H1 (cell line): ENCODE results near the gene MKRN1. TPM values are rescaled to one million over a fixed set of nuclear protein-coding genes. Genes with fewer than 3 reads are reported as not detected.

ENCODE experiments used
- CBX5 ChIP-seq: fragments of 300-800, 300-1000 bp; sonication (generic); IDR thresholded peaks from 2 replicates; pipeline ENCODE4 v1.7.1; 2016; ENCODE audit warnings: antibody characterized with exemption, low read length, low read depth
- CBX8 ChIP-seq: fragments of 300-800, 300-1000 bp; sonication (generic); IDR thresholded peaks from 2 replicates; pipeline ENCODE4 v1.7.1; 2016; ENCODE audit warnings: low read depth, low read length, borderline replicate concordance
- EGR1 ChIP-seq: IDR thresholded peaks from 2 replicates; pipeline ENCODE4 v1.6.1; 2011; ENCODE audit warnings: low read depth, low read length, borderline replicate concordance
- FOSL1 ChIP-seq: IDR thresholded peaks from 2 replicates; pipeline ENCODE4 v1.6.1; 2011; ENCODE audit warnings: mild to moderate bottlenecking, low read depth, low read length, moderate library complexity; ENCODE audit not compliant: insufficient read depth
- KDM4A ChIP-seq: IDR thresholded peaks from one replicate; pipeline ENCODE4 v1.7.1; 2012; ENCODE audit warnings: low read depth, mild to moderate bottlenecking, moderate library complexity, low read length, inconsistent platforms; ENCODE audit not compliant: severe bottlenecking
- SIRT6 ChIP-seq: IDR thresholded peaks from one replicate; pipeline ENCODE4 v1.7.1; 2012; ENCODE audit warnings: low read length, inconsistent platforms
- polyA plus RNA-seq, 7 experiments: library from polyadenylated mRNA; depleted of rRNA in 3 of 7; stranded (reverse) in 5 of 7; unstranded in 2 of 7; fragments of >200 nt in 5 of 7; fragments of 200-250 nt in 2 of 7; gene quantifications; 1 replicate in 5 of 7; 2 replicates in 1 of 7; 4 replicates in 1 of 7; pipeline versions ENCODE4 v1.2.1 to v1.2.3, GENCODE V29; 2011 to 2013; ENCODE audit warnings: missing spikeins in 2 of 7, mixed read lengths in 2 of 7
- total RNA-seq: library from RNA; stranded (reverse); fragmentation: NEBNext Ultra II Directional; extraction: Animal tissue kit (Norgen Biotek cat#: 25700); gene quantifications from 2 replicates; pipeline ENCODE4 v1.2.1, GENCODE V29; 2021

The MKRN1 gene
- total and polyA plus RNA-seq, 2 of the 8 experiments (the other 6 are each of a cell fraction or from before 2014, with no cell fraction given): 46.2 to 99.6 TPM

DNA sequence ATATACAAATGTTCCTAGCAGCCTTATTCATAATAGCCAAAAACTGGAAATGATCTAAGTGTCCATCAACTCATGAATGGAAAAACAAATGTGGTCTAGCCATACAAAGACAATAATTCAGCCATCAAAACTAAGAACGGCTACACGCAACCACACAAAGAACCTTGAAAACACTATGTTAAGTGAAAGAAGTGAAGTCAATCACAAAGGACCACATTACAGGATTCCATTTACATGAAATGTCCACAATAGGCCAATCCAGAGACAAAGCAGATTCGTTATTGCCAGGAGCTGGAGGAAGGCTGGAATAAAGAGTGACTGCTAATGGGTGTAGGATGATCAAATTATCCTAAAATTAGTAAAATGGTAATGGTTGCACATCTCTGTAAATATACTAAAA is 21.1 kb downstream of the MKRN1 start (continued):
- no peak for TF ChIP-seq CBX8
- TF ChIP-seq EGR1: no peak
- TF ChIP-seq SIRT6: no peak
- no peak for TF ChIP-seq CBX5
- TF ChIP-seq FOSL1: no peak
- TF ChIP-seq KDM4A: no peak
- TF ChIP-seq, all 59 proteins: peak for 0
